ENCODE measurements around the gene NDST1.

The NDST1 gene

GRCh38 chr5:150521939-150522503, 14.1 kb downstream of the NDST1 start:
- in situ Hi-C loops (cut with MboI; ENCODE audit: low sequenced_read_pairs) = no loop called here

DNA sequence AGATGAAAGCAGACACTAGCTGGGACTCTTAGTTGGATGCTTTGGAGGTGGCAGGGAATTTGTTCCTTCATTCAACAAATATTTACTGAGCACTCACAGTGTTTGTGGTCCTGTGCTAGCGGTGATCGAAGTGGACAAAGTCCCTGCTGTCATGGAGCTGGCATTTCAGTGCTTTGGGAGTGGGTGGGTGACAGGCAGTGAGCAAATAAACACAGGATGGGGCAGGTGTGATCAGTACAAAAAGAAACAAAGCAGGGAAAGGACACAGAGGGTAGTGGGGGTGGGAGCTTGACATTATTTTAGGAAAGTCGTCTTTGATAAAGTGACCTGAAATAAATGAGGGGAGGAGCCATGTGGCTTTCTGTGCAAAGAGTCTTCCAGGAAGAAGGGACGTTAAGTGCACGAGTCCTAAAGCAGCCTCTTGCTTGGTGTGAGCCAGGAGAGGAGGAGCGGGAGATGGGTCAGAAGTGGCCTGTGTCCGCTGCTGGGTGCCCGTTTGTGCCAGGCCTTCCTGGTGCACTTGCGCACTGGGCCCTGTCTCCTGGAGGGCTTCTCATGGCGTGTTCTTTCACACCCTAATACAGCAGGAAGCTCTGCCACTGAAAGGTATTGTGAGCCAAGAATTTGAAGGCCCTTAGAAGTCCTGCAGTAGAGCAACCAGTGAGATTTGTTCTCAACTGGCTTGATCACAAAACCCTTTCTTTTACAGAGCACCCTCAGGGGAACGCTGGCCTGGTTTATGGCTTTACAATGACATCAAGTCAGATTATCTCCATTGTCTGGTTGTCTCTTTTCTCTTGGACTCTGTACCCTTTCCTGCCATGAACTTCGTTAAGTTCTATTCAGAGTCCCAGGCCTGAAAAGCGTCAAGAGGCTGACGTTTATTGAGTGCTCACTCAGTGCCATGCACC, 14.8 kb downstream of the NDST1 start:
- in situ Hi-C loops (cut with MboI; ENCODE audit: low sequenced_read_pairs) = no loop called here

DNA sequence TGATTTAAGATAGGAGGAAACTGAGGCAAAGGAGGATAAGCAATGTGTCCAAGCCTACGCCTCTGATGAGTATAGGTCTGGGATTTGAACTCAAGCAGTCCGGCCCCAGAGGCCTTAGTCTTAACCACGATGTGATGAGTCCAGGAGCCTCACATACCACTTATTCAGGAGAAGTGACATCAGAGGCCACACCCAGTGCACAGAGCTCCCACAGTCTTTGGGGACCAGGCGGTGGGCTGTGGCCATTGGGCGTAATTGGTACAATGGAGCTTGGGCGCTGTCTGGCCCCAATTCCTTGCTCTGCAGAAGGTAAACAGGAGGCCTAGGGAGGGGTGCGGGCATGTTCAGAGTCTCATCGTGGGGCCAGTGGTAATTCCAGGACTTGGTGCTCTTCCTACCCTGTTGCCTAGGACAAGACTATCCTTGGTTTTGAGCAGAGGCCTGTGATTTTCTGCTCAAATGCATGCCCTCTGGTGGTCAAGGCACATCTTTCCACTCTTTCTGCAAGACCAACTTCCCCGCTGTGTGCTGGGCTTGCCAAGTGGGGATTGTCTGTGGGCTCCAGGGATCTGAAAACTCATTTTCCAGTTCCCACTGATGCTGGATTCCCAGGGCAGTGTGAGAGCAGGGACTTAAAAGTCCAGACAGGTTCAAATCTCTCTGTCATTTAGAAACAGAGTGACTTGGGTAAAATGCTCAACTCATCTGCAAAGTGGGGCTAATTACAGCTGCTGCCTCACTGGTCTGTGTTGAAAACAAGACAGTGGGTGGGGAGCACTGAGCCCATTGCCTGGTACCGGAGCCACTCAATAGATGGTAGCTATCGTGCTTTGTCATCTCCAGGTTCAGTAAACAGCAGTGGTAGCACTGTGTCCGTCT, 15.8 kb downstream of the NDST1 start:
- in situ Hi-C loops (cut with MboI; ENCODE audit: low sequenced_read_pairs) = no loop called here

DNA sequence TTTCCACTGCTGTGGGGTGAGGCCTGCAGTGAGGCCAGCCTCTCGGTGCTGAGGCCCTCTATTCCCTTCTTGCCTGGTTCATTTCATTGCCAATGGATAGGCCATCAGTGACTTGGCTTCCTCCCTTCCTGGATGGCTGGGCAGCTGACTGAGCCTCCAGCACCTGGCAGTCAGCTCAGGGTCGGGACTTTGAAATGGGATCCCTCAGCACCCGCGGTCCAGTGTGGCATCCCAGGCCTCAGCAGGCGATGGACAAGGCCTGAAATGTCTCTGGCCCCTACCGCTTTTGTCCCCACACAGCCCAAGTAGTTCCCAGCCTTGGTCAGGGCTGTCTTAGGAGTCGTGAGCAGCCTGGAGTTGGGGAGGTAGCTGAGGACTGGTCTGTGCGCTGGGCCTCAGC, 17.2 kb downstream of the NDST1 start:
- in situ Hi-C loops (cut with MboI; ENCODE audit: low sequenced_read_pairs) = no loop called here

DNA sequence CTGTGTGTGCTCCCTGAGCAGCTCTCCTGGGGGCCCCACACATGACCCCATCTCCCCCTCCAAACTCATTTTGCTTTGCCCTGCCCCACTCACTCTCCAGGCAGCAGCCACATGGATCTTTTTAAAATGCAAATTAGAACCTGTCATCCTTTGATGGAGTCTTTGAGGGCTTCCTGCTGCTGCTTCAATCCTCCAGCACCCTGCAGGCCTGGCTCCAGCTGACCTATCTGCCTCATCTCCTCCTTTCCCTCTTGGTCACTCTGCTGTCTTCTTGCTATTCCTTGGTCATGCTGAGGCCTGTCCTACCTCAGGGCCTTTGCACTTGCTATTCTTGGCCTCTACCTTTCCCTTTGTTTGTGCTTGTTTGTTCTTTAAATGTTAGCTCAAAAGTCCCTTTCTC, 17.9 kb downstream of the NDST1 start:
- in situ Hi-C loops (cut with MboI; ENCODE audit: low sequenced_read_pairs) = no loop called here

- in situ Hi-C loops (cut with MboI; ENCODE audit: low sequenced_read_pairs) = no loop called here
Observed at GRCh38 chr5:150527038-150527437, 19.1 kb downstream of the NDST1 start.

GRCh38 chr5:150527808-150528207, 19.9 kb downstream of the NDST1 start:
- in situ Hi-C loops (cut with MboI; ENCODE audit: low sequenced_read_pairs) = no loop called here

GRCh38 chr5:150528924-150529546, 21.1 kb downstream of the NDST1 start:
- in situ Hi-C loops (cut with MboI; ENCODE audit: low sequenced_read_pairs) = no loop called here

GRCh38 chr5:150529555-150529954, 21.6 kb downstream of the NDST1 start:
- in situ Hi-C loops (cut with MboI; ENCODE audit: low sequenced_read_pairs) = no loop called here

DNA sequence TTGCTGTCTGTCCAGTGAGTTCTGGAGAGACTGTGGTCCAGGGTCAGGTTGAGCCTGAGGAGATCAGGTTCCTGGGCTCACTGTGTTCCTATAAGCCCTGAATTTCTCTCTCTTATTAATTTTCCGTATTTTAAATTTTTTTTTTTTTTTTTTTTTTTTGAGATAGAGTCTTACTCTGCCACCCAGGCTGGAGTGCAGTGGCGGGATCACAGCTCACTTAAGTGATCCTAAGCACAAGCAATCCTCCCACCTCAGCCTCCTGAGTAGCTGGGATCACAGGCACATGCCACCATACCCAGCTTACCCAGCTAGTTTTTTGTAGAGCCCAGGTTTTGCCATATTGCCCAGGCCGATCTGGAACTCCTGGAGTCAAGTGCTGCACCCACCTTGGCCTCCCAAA, 22.5 kb downstream of the NDST1 start:
- in situ Hi-C loops (cut with MboI; ENCODE audit: low sequenced_read_pairs) = no loop called here

GRCh38 chr5:150530951-150531588, 23.1 kb downstream of the NDST1 start:
- in situ Hi-C loops (cut with MboI; ENCODE audit: low sequenced_read_pairs) = no loop called here

DNA sequence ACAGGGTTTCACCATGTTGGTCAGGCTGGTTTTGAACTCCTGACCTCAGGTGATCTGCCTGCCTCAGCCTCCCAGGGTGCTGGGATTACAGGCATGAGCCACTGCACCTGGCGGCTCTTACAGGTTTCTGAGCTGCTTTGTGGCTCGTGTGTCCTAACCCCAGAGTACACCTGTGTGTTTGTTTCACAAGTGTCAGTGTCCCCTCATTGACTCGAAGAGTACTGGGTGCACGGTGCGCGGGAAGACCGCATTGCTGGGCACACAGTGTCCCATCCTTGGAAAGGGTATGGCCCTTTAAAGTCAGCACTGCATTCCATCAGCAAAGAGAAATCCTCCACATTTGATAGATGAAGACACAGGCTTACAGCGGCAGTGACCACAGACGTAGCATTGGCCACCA, 23.8 kb downstream of the NDST1 start:
- in situ Hi-C loops (cut with MboI; ENCODE audit: low sequenced_read_pairs) = no loop called here

DNA sequence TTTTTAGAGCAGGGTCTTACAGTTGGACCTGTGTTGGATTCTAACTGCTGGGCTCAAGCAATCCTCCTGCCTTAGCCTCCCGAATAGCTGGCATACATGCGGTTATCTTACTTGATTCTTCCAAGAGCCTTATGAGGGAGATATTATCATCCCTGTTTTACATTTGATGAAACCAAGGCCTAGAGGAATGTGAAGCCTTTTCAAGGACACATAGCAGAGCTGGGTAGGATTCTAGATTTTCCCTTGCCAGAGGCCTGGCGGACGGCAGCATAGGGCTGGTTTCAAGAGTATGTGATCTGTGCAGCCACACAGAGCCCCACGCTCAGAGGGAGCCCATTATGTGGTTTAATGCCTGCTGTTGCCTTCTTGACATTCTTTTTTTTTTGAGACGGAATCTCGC, 24.2 kb downstream of the NDST1 start:
- in situ Hi-C loops (cut with MboI; ENCODE audit: low sequenced_read_pairs) = no loop called here

DNA sequence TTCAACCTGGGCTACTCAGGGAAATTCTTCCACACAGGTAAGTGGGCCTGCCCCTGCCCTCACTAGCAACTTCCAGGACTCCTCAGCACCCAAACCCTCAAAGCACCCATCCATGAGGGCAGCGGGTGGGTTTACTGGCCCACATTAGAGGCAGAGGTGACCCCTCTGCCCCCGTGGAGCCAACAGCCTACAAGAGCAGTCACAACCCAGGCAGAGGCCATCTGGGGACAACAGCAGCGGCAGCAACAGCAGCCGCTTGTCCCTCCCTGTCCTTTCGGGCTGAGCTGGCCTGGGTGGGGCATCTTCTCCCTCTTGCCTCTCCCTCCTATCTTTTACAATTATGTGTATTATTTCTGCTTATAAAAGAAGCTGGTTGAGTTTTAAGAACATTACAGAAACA, 25.1 kb downstream of the NDST1 start:
- in situ Hi-C loops (cut with MboI; ENCODE audit: low sequenced_read_pairs) = no loop called here

DNA sequence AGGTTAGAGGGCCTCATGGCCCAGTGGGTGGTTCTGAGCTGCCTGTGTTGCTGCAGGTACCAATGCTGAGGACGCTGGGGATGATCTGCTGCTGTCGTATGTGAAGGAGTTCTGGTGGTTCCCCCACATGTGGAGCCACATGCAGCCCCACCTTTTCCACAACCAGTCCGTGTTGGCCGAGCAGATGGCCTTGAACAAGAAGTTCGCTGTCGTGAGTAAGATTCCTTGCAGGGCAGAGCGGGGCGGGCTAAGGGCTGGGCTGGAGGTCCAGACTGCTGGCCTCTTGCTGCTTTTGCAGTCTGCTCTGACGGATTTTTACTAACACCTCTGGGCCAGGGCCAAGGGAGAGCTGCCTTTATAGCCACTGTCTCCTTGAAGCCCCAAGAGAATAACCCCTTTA, 26.9 kb downstream of the NDST1 start:
- in situ Hi-C loops (cut with MboI; ENCODE audit: low sequenced_read_pairs) = no loop called here

DNA sequence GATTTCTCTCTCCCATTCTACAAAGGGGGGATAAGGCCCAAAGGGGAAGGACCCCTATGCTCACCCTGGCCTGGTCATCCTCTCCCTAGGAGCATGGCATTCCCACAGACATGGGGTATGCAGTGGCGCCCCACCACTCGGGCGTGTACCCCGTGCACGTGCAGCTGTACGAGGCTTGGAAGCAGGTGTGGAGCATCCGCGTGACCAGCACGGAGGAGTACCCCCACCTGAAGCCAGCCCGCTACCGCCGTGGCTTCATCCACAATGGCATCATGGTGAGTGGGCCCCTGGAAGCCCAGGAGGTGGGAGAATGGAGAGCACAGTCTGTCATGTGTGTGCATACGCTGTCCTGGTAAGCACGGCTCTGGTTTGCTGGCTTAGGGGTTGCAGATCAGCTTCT, 27.7 kb downstream of the NDST1 start:
- in situ Hi-C loops (cut with MboI; ENCODE audit: low sequenced_read_pairs) = no loop called here

DNA sequence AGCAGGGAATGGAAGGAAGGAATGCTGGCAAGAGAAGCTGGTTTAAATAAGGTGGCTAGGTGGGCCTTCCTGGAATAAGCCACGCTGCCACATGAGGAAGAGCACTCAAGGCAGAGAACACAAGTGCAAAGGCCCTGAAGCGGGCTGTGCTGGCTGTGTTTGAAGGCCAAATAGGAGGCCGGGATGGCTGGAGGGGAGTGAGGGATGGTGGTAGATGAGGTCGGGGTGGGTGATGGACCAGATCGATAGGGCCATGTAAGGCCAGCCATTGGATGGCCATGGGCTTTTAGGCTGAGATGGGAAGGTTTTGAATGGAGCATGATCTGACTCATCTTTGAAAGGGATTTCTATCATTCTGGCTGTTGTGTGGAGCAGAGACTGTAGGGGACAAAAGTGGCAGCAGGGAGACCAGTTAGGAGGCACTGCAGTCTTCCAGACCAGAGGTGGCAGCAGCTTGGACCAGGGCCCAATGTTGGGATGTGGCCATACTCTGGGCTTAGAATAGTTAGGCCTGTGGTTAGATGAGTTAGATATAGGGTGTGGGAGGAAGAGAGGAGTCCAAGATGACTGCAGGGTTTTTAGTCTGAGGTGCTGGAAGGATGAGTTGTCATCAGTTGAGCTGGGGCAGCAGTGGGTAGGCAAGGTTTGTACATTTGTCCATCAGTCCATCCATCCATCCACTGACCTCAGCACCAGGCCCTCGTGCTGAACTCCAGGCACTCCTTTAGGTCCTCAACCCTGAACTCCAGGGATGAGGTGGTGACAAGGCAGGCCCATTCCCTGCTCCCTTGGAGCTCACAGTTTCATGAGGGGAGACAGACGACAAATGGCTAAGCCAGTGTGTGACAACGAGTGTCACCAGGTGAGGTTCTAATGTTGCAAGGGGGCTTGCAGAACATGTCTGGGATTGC, 30.3 kb downstream of the NDST1 start:
- in situ Hi-C loops (cut with MboI; ENCODE audit: low sequenced_read_pairs) = no loop called here

DNA sequence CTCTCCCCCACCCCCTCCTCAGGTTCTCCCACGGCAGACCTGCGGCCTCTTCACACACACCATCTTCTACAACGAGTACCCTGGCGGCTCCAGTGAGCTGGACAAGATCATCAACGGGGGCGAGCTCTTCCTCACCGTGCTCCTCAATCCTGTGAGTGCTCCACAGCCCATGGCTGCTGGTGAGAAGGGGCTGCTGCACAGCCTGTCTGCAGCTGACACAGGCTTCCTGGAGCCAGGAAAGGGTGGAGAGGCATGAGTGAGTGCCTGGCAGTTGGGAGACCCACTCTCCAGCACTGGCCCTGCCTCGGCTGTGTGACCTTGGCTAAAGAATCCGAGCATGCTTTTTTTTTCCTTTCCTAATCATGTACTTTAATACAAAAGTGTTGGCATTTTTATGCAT, 31.3 kb downstream of the NDST1 start:
- in situ Hi-C loops (cut with MboI; ENCODE audit: low sequenced_read_pairs) = no loop called here

GRCh38 chr5:150540042-150540441, 32.1 kb downstream of the NDST1 start:
- in situ Hi-C loops (cut with MboI; ENCODE audit: low sequenced_read_pairs) = loop anchor here (5.0 kb wide), 1 partner anchor 83 kb away; no protein-coding TSS in a partner anchor

All from HL-60/S4 (cell line).